HepG2 (cell line): ENCODE measurements around the gene BSG. TPM values are rescaled to one million over a fixed set of nuclear protein-coding genes. Genes with fewer than 3 reads are reported as not detected.

Experiments
- ATM ChIP-seq: fragments of 450-650 bp; IDR thresholded peaks from 2 replicates; pipeline ENCODE4 v1.7.1; 2017; ENCODE audit warnings: mild to moderate bottlenecking, borderline replicate concordance
- CAMTA2 ChIP-seq: sonication (generic); formaldehyde crosslinking; IDR thresholded peaks from 2 replicates; pipeline ENCODE4 v1.4.0; 2020; ENCODE audit warnings: mild to moderate bottlenecking, missing genetic modification reagents, borderline replicate concordance
- CBX5 ChIP-seq: sonication (generic); formaldehyde crosslinking; IDR thresholded peaks from 2 replicates; pipeline ENCODE4 v1.4.0; 2020; ENCODE audit warnings: missing genetic modification reagents, borderline replicate concordance
- ELF3 ChIP-seq: IDR thresholded peaks from 2 replicates; pipeline ENCODE4 v1.6.1; 2016; ENCODE audit warnings: missing genetic modification reagents, missing compliant biosample characterization
- ETS1 ChIP-seq: sonication (generic); formaldehyde crosslinking; IDR thresholded peaks from 2 replicates; pipeline ENCODE4 v1.4.0; 2020; ENCODE audit warnings: missing genetic modification reagents
- KLF16 ChIP-seq, 2 experiments: sonication (generic) in 1 of 2; formaldehyde crosslinking in 1 of 2; IDR thresholded peaks; 2 replicates each; pipeline versions ENCODE4 v1.6.1 to v1.8.0; 2016 to 2023; ENCODE audit warnings: missing genetic modification reagents in 2 of 2, missing compliant biosample characterization in 1 of 2
- LRRFIP1 ChIP-seq: sonication (generic); formaldehyde crosslinking; conservative IDR thresholded peaks from 2 replicates; pipeline ENCODE4 v1.4.0; 2020; ENCODE audit warnings: missing genetic modification reagents
- MNT ChIP-seq: fragments of 450-650 bp; IDR thresholded peaks from 2 replicates; pipeline ENCODE4 v1.6.1; 2016
- NCOR1 ChIP-seq: fragments of 200-600 bp; sonication (generic); IDR thresholded peaks from 2 replicates; pipeline ENCODE4 v1.7.0; 2017; ENCODE audit warnings: antibody characterized with exemption, low read length, borderline replicate concordance
- POGZ ChIP-seq: sonication (generic); formaldehyde crosslinking; IDR thresholded peaks from 2 replicates; pipeline ENCODE4 v1.4.0; 2020; ENCODE audit warnings: mild to moderate bottlenecking, missing genetic modification reagents
- RELA ChIP-seq: sonication (generic); formaldehyde crosslinking; IDR thresholded peaks from 2 replicates; pipeline ENCODE4 v1.4.0; 2020; ENCODE audit warnings: missing genetic modification reagents
- RXRB ChIP-seq: IDR thresholded peaks from 2 replicates; pipeline ENCODE4 v1.6.1; 2016; ENCODE audit warnings: borderline replicate concordance, missing genetic modification reagents, missing compliant biosample characterization
- SMYD3 ChIP-seq: sonication (generic); formaldehyde crosslinking; IDR thresholded peaks from 2 replicates; pipeline ENCODE4 v1.8.1; 2023; ENCODE audit warnings: mild to moderate bottlenecking, missing genetic modification reagents
- SNAI1 ChIP-seq: sonication (generic); formaldehyde crosslinking; IDR thresholded peaks from 2 replicates; pipeline ENCODE4 v1.5.0; 2020; ENCODE audit warnings: mild to moderate bottlenecking, missing genetic modification reagents, borderline replicate concordance
- THAP8 ChIP-seq: sonication (generic); formaldehyde crosslinking; IDR thresholded peaks from 2 replicates; pipeline ENCODE4 v1.5.1; 2020; ENCODE audit warnings: missing genetic modification reagents, mild to moderate bottlenecking, borderline replicate concordance
- ZBTB21 ChIP-seq: sonication (generic); formaldehyde crosslinking; IDR thresholded peaks from 2 replicates; pipeline ENCODE4 v1.4.0; 2020; ENCODE audit warnings: missing genetic modification reagents
- ZBTB34 ChIP-seq: sonication (generic); formaldehyde crosslinking; IDR thresholded peaks from 2 replicates; pipeline ENCODE4 v1.8.0; 2022; ENCODE audit warnings: mild to moderate bottlenecking, missing genetic modification reagents
- ZNF235 ChIP-seq: sonication (generic); formaldehyde crosslinking; IDR thresholded peaks from 2 replicates; pipeline ENCODE4 v1.8.1; 2023; ENCODE audit warnings: mild to moderate bottlenecking, missing genetic modification reagents, borderline replicate concordance
- ZNF543 ChIP-seq: sonication (generic); formaldehyde crosslinking; IDR thresholded peaks from 2 replicates; pipeline ENCODE4 v1.4.0; 2020; ENCODE audit warnings: mild to moderate bottlenecking, missing genetic modification reagents
- ZNF746 ChIP-seq: sonication (generic); formaldehyde crosslinking; IDR thresholded peaks from 2 replicates; pipeline ENCODE4 v1.8.0; 2022; ENCODE audit warnings: mild to moderate bottlenecking, missing genetic modification reagents
- ZNF781 ChIP-seq: sonication (generic); formaldehyde crosslinking; IDR thresholded peaks from 2 replicates; pipeline ENCODE4 v1.5.1; 2020; ENCODE audit warnings: borderline replicate concordance, mild to moderate bottlenecking, missing genetic modification reagents; ENCODE audit errors: not compliant biosample characterization
- ZSCAN21 ChIP-seq: sonication (generic); formaldehyde crosslinking; IDR thresholded peaks from 2 replicates; pipeline ENCODE4 v1.8.0; 2022; ENCODE audit warnings: mild to moderate bottlenecking, missing genetic modification reagents, moderate library complexity, borderline replicate concordance
- polyA plus RNA-seq, 8 experiments: library from polyadenylated mRNA; depleted of rRNA in 3 of 8; stranded (reverse) in 7 of 8; unstranded in 1 of 8; fragments of >200 nt; fragmentation: Illumina TruSeq in 4 of 8; extraction: Trizol in 4 of 8; gene quantifications; 2 replicates each; pipeline versions ENCODE4 v1.2.1 to v1.2.3, GENCODE V29; 2011 to 2016; ENCODE audit warnings: low read depth in 4 of 8, missing spikeins in 1 of 8, mixed read lengths in 1 of 8; ENCODE audit not compliant: insufficient read depth in 1 of 8
- total RNA-seq, 5 experiments: library from RNA; depleted of rRNA; stranded (reverse); fragments of >200 nt; fragmentation: Illumina TruSeq; extraction: Trizol; gene quantifications; 2 replicates each; pipeline ENCODE4 v1.2.3, GENCODE V29; 2016; ENCODE audit warnings: low read depth in 1 of 5

The BSG gene
- total and polyA plus RNA-seq, 2 of the 13 experiments (the other 11 are each of a cell fraction or from before 2014, with no cell fraction given) = 309 to 754 TPM

GRCh38 chr19:556611-557382, 15.6 kb upstream of the BSG start (continued):
- no peak for TF ChIP-seq ETS1 (CRISPR knock-in tag)
- TF ChIP-seq ZNF235 (CRISPR knock-in tag) = no peak
- TF ChIP-seq ZBTB34 (CRISPR knock-in tag) = no peak
- TF ChIP-seq ZNF781 (CRISPR knock-in tag) = no peak
- TF ChIP-seq THAP8 (CRISPR knock-in tag) = no peak
- TF ChIP-seq SMYD3 (CRISPR knock-in tag) = no peak
- no peak for TF ChIP-seq ELF3
- TF ChIP-seq KLF16 (CRISPR knock-in tag; IDR thresholded peaks at IDR 0.05) = no peak
- no peak for TF ChIP-seq ZBTB21 (CRISPR knock-in tag)
- no peak for TF ChIP-seq MNT
- no peak for TF ChIP-seq CBX5 (CRISPR knock-in tag)
- TF ChIP-seq SNAI1 (CRISPR knock-in tag) = no peak
- no peak for TF ChIP-seq ZSCAN21 (CRISPR knock-in tag)
- no peak for TF ChIP-seq ZNF746 (CRISPR knock-in tag)
- TF ChIP-seq RELA (CRISPR knock-in tag) = no peak
- no peak for TF ChIP-seq NCOR1
- no peak for TF ChIP-seq LRRFIP1 (CRISPR knock-in tag)
- no peak for TF ChIP-seq POGZ (CRISPR knock-in tag)
- no peak for TF ChIP-seq ATM
- TF ChIP-seq CAMTA2 (CRISPR knock-in tag) = no peak
- no peak for TF ChIP-seq ZNF543 (CRISPR knock-in tag)
- TF ChIP-seq RXRB (CRISPR knock-in tag) = no peak
